Right lobe of liver (tissue), 6 donors: ENCODE results near the gene PAAF1. TPM values are rescaled to one million over a fixed set of nuclear protein-coding genes. Genes with fewer than 3 reads are reported as not detected.
A peak's percentile ranks its signal among the peaks of the same experiment; 100 is the strongest.

Experiments
- ATAC-seq, 4 donors: fragments of 200-7000 bp; cut with Tn5 transposase; one replicate each; pipeline ENCODE4 v1.9.1; 2020; ENCODE audit warnings: mild to moderate bottlenecking in 4 of 4, moderate library complexity in 4 of 4
- DNase-seq, 3 donors: peaks; one replicate each; pipeline ENCODE4 v3.0.0-alpha.2; 2020
- H3K27ac ChIP-seq, 3 donors: fragments of 200-600 bp; one replicate each; pipeline ENCODE4 v1.8.0; 2022
- H3K27me3 ChIP-seq, 2 donors: fragments of 200-600 bp; one replicate each; pipeline ENCODE4 v1.8.0; 2022
- H3K36me3 ChIP-seq, 4 donors: fragments of 200-600 bp; sonication (generic) in 1 of 4; one replicate each; pipeline versions ENCODE4 v1.5.1 to v1.8.0; 2017 to 2022; ENCODE audit warnings: control low read depth in 1 of 4
- H3K4me1 ChIP-seq, 4 donors: fragments of 200-600 bp; sonication (generic) in 1 of 4; one replicate each; pipeline versions ENCODE4 v1.5.1 to v1.8.0; 2017 to 2022; ENCODE audit warnings: control low read depth in 1 of 4
- H3K4me3 ChIP-seq, 3 donors: fragments of 200-600 bp; one replicate each; pipeline ENCODE4 v1.8.0; 2022
- H3K9me3 ChIP-seq, 4 donors: fragments of 200-600 bp; sonication (generic) in 1 of 4; one replicate each; pipeline versions ENCODE4 v1.5.1 to v1.8.0; 2017 to 2022; ENCODE audit warnings: control low read depth in 1 of 4
- POLR2A ChIP-seq: fragments of 450-650 bp; IDR thresholded peaks from one replicate; pipeline ENCODE4 v1.6.1; 2017; ENCODE audit warnings: antibody characterized with exemption, mild to moderate bottlenecking
- WGBS: methylation state at CpG from one replicate; pipeline ENCODE4 v1.1.6; 2018; ENCODE audit warnings: low coverage, low lambda C conversion rate; ENCODE audit not compliant: insufficient coverage; ENCODE audit errors: missing lambda C conversion rate; 5-methylcytosine and 5-hydroxymethylcytosine counted together
- intact Hi-C, 2 donors: fragments of 100-400 bp; cut with DNase I; formaldehyde crosslinking; loops; one replicate each; pipeline versions ENCODE4 v1.11.2 to v1.14.1; 2022
- total RNA-seq, 6 experiments: library from RNA; depleted of rRNA in 2 of 6; stranded (reverse); fragments of >200 nt in 2 of 6; fragmentation: NEBNext Ultra II Directional in 3 of 6; extraction: Animal tissue kit (Norgen Biotek cat#: 25700) in 3 of 6; gene quantifications; one replicate each; pipeline versions ENCODE4 v1.1.0 to v1.2.4, GENCODE V29; 2016 to 2023
- TF ChIP-seq, protein P1 (sequence below), 4 donors: fragments of 200-600 bp in 3 of 4; fragments of 450-650 bp in 1 of 4; IDR thresholded peaks; one replicate each; pipeline versions ENCODE4 v1.5.1 to v1.8.0; 2016 to 2022; ENCODE audit warnings: antibody characterized with exemption in 4 of 4, mild to moderate bottlenecking in 2 of 4
- donor health status: DM: no; HTN: yes; CAD: no.
- donor health status: DM: no; HTN: no; CAD: no.
- donor health status: DM: no; HTN: no; CAD: no.
- donor health status: DM: no; HTN: yes; CAD: no.
- donor health status: DM: no; HTN: yes; CAD: no.

The PAAF1 gene
- total RNA-seq, 6 experiments from 2014 or later = 7.4 to 15.4 (median 9.1) TPM

DNA sequence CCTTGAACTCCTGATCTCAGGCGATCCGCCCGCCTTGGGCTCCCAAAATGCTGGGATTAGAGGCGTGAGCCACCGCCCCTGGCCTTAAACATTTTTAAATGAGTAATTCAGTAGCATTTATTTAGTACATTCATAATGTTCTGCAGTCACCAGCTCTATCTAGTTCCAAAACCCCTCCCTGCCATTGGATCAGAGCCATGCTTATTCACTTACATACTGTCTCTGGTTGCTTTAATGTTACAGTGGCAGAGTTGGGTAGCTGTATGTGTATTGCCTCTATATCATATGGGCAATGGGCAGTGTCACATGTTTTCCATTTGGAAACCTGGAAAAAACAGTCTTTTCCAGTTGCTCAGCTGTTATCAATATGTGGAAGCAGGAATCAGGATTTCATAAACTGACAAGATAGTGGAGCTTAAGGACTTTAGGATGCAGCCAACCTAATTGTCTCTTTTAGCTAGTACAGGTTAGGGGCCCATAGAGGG is 10.7 kb upstream of the PAAF1 start:
- Histone ChIP-seq H3K9me3 (no peaks in the 10 kb centered on the region), H3K36me3 (peaks cover 0 to 7% (median 2%) of the 10 kb centered on the region in 4 donors), H3K4me1 (peaks cover 0 to 17% (median 5%) of the 10 kb centered on the region in 4 donors), H3K27me3 (no peaks in the 10 kb centered on the region), H3K4me3 (no peak overlapping the region), H3K27ac (no peak overlapping the region)
- DNase-seq (no peak), ATAC-seq (no peak)
- TF ChIP-seq, protein P1, sequence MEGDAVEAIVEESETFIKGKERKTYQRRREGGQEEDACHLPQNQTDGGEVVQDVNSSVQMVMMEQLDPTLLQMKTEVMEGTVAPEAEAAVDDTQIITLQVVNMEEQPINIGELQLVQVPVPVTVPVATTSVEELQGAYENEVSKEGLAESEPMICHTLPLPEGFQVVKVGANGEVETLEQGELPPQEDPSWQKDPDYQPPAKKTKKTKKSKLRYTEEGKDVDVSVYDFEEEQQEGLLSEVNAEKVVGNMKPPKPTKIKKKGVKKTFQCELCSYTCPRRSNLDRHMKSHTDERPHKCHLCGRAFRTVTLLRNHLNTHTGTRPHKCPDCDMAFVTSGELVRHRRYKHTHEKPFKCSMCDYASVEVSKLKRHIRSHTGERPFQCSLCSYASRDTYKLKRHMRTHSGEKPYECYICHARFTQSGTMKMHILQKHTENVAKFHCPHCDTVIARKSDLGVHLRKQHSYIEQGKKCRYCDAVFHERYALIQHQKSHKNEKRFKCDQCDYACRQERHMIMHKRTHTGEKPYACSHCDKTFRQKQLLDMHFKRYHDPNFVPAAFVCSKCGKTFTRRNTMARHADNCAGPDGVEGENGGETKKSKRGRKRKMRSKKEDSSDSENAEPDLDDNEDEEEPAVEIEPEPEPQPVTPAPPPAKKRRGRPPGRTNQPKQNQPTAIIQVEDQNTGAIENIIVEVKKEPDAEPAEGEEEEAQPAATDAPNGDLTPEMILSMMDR (IDR thresholded peaks at IDR 0.05) = no peak
- no peak for TF ChIP-seq POLR2A
- 94% methylated on average over 5 of the region's 5 CpGs for WGBS
- intact Hi-C loops = no loop called here

DNA sequence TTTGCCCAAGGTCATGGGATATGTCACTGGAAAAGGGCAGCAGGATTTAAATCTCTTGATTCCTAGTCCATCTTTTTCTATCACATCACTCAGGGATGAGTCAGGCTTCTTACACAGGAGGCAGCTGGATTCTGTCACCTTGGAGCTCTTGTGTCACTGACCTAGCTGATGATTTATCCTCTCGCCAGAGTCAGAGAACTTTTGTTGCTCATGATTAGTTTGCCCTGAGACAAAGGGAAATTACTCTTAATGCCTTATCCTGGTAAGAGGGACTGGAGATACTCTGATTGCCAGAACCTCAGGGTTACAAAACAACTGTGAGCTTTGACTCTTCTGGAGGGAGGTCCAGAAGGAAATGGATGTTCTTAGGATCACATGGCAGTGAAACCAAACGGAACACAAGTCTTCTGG is 10.2 kb upstream of the PAAF1 start:
- TF ChIP-seq, protein P1 (IDR thresholded peaks at IDR 0.05) = no peak
- no peak for TF ChIP-seq POLR2A
- peak in 1 of 4 donors; percentile 74 for ATAC-seq
- no peaks in the 10 kb centered on the region for H3K27me3 ChIP-seq
- intact Hi-C loops = no loop called here
- H3K27ac ChIP-seq = no peak overlapping the region
- WGBS = 41% methylated on average over 2 of the region's 2 CpGs
- no peaks in the 10 kb centered on the region for H3K9me3 ChIP-seq
- peaks cover 0 to 9% (median 2%) of the 10 kb centered on the region in 4 donors for H3K36me3 ChIP-seq
- no peak for DNase-seq
- peaks cover 0 to 17% (median 5%) of the 10 kb centered on the region in 4 donors for H3K4me1 ChIP-seq
- H3K4me3 ChIP-seq = no peak overlapping the region

DNA sequence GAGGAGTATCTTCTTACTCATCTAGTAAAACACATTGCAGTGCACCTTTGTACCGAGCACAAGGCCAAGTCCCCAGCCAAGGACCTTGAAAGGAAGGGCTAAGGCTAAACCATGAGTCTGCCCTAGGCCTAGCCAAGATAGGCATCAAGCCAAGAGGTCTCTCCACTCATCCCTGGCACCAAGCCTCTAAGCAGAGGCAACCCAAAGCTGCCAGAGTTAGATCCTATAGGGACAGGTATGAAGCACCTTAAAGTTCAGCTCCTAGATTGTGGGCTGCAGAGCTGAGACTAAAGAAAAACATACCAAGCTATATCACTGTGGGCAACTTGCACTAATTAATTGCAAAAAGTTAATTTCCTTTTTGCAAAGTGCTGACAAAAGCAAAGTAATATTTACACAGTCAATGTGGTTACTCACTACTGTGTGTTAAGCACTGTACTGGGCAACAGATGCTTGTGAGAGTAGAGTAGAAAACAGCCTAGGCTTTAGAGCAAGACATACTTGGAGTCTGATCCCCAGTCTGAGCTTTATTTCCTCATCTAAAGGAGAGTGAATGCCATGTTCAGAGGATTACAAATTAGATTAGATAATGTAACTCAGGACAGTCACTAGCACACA is 7.4 kb upstream of the PAAF1 start:
- peak; percentile 61 to 75 (median 64) for ATAC-seq
- no peak overlapping the region for H3K4me3 ChIP-seq
- TF ChIP-seq, protein P1 (IDR thresholded peaks at IDR 0.05) = no peak
- TF ChIP-seq POLR2A = no peak
- no peaks in the 10 kb centered on the region for H3K27me3 ChIP-seq
- H3K36me3 ChIP-seq = peaks cover 0 to 21% (median 7%) of the 10 kb centered on the region in 4 donors
- H3K9me3 ChIP-seq = no peaks in the 10 kb centered on the region
- intact Hi-C loops = no loop called here
- DNase-seq = peak in 2 of 3 donors; percentile 18 to 56
- no peak overlapping the region for H3K27ac ChIP-seq
- H3K4me1 ChIP-seq = peaks cover 0 to 17% (median 5%) of the 10 kb centered on the region in 4 donors
- WGBS = 17% methylated on average over 1 of the region's 1 CpG

DNA sequence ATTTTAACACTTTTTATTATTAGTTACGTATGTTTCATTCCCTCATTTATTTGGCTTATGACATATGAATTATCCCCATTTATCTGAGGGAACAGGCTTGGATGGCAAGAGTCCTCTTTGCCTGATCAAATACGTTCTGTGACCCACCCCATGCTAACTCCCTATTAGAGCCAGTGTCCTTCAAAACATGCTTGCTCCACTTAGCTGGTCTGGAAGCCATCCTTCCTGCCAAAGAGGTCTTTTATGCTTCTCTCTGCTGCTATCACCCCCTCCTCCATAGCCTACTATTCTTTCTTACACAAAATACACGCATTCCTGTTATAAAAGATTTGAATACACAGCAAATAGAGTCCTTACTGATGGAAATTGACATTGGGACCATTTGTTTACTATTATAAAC is 6.5 kb upstream of the PAAF1 start:
- peaks cover 0 to 22% (median 8%) of the 10 kb centered on the region in 4 donors for H3K4me1 ChIP-seq
- ATAC-seq = no peak
- no peak overlapping the region for H3K4me3 ChIP-seq
- peaks cover 0 to 17% (median 7%) of the 10 kb centered on the region in 4 donors for H3K36me3 ChIP-seq
- TF ChIP-seq, protein P1 (IDR thresholded peaks at IDR 0.05) = no peak
- TF ChIP-seq POLR2A = no peak
- H3K27me3 ChIP-seq = no peaks in the 10 kb centered on the region
- no peak for DNase-seq
- intact Hi-C loops = no loop called here
- no peaks in the 10 kb centered on the region for H3K9me3 ChIP-seq
- no peak overlapping the region for H3K27ac ChIP-seq
- 100% methylated on average over 3 of the region's 3 CpGs for WGBS
